GM21529 (cell line): ENCODE measurements around the gene PLCB2.

ENCODE experiments used
- ATAC-seq: cut with Tn5 transposase; IDR thresholded peaks from one replicate; pipeline ENCODE4 v1.9.1; 2021; ENCODE audit not compliant: unreplicated experiment

The PLCB2 gene

GRCh38 chr15:40325700-40326099 is 18.0 kb upstream of the PLCB2 start:
- no peak for ATAC-seq

GRCh38 chr15:40325188-40325587 is 17.5 kb upstream of the PLCB2 start:
- ATAC-seq: no peak

- peak; percentile 4 for ATAC-seq
These were observed 16.5 kb upstream of the PLCB2 start for GRCh38 chr15:40323953-40324937.

- ATAC-seq: peak; percentile 86
These were observed 15.7 kb upstream of the PLCB2 start, which contains the start of gene INAFM2 for GRCh38 chr15:40323239-40323952. Gene INAFM2 (plus strand): TSS chr15:40323692. CDS start chr15:40324056, 364 bp downstream.

- no peak for ATAC-seq
These were observed 14.9 kb upstream of the PLCB2 start for GRCh38 chr15:40322531-40323238.

GRCh38 chr15:40320931-40321371 is 13.2 kb upstream of the PLCB2 start:
- no peak for ATAC-seq

GRCh38 chr15:40320409-40320808 is 12.7 kb upstream of the PLCB2 start:
- no peak for ATAC-seq

- no peak for ATAC-seq
These were observed 9.8 kb upstream of the PLCB2 start for GRCh38 chr15:40317580-40317979.

- no peak for ATAC-seq
These were observed 9.2 kb upstream of the PLCB2 start for GRCh38 chr15:40316931-40317330.

- ATAC-seq: no peak
These were observed 7.1 kb upstream of the PLCB2 start for GRCh38 chr15:40314723-40315276.

- ATAC-seq: no peak
These were observed 6.0 kb upstream of the PLCB2 start for GRCh38 chr15:40313531-40314398.

GRCh38 chr15:40312370-40313158 is 4.8 kb upstream of the PLCB2 start:
- ATAC-seq: no peak

GRCh38 chr15:40310993-40311392 is 3.3 kb upstream of the PLCB2 start:
- ATAC-seq: no peak

- ATAC-seq: no peak
These were observed 2.5 kb upstream of the PLCB2 start for GRCh38 chr15:40310001-40310959.

- no peak for ATAC-seq
These were observed 1.7 kb upstream of the PLCB2 start for GRCh38 chr15:40309344-40309862.

GRCh38 chr15:40306908-40307307 is 827 bp downstream of the PLCB2 start:
- no peak for ATAC-seq

GRCh38 chr15:40306371-40306770 is 1.4 kb downstream of the PLCB2 start:
- ATAC-seq: no peak

GRCh38 chr15:40305281-40305680 is 2.5 kb downstream of the PLCB2 start:
- ATAC-seq: no peak
